ENCODE data around the gene ZNF555. TPM values are rescaled to one million over a fixed set of nuclear protein-coding genes. Genes with fewer than 3 reads are reported as not detected.

Gene ZNF555
- total and polyA plus RNA-seq, 2 of the 13 experiments (the other 11 are each of a cell fraction or from before 2014, with no cell fraction given): 5.0 to 8.0 TPM

DNA sequence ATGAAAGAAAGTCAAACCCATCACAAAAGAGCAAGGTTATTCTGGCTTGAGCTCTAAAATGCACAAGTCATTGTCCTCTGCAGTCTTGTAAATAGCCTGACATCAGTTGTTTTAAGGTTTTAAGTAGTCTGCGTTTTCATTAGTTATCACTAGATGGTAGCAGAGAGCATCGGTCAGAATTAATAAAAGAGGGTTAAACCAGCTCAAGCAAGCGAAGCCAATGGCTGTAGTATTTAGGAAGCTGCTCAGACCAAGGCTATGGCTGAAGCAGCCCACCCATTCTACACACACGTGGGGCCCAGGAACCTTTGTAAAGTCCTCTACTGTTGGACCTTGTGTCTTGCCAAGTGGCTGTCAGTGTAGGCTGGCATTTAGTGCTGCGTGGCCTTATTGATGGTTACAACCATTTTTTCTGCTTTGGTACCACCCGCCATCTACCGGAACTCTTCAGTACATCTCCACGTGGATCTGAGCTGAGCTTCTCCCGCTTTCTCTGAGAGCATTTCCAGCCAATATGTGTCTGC, 46.2 kb downstream of the ZNF555 start (continued):
- TF ChIP-seq MTF1 (CRISPR knock-in tag; IDR thresholded peaks at IDR 0.05): no peak
- TF ChIP-seq ZNF383 (CRISPR knock-in tag; IDR thresholded peaks at IDR 0.05; ENCODE audit: borderline replicate concordance): no peak
- 0 out of 2 replicates have a peak, but pooled peaks have one; percentile 50 for TF ChIP-seq GTF3A (CRISPR knock-in tag; conservative IDR thresholded peaks at IDR 0.05)
- TF ChIP-seq RAD21 (CRISPR knock-in tag; IDR thresholded peaks at IDR 0.05): peak; percentile 52
- TF ChIP-seq ASH2L (IDR thresholded peaks at IDR 0.05; ENCODE audit: insufficient read length, low read depth, low read length): no peak
- no peak; the same call in 1 of the 2 replicates for TF ChIP-seq ZMYM4 (CRISPR knock-in tag; IDR thresholded peaks at IDR 0.05)
- TF ChIP-seq POLR2AphosphoS5 (IDR thresholded peaks at IDR 0.05; ENCODE audit: low read depth, low read length): no peak
- no peak for TF ChIP-seq RCOR2 (CRISPR knock-in tag; IDR thresholded peaks at IDR 0.05)
- no peak for TF ChIP-seq PLSCR1 (CRISPR knock-in tag; IDR thresholded peaks at IDR 0.05; ENCODE audit: borderline replicate concordance)
- TF ChIP-seq ZNF530 (CRISPR knock-in tag; IDR thresholded peaks at IDR 0.05; ENCODE audit: low read depth): no peak
- peak; percentile 31; the same call in 1 of the 2 replicates for TF ChIP-seq HOXA3 (CRISPR knock-in tag; IDR thresholded peaks at IDR 0.05)
- TF ChIP-seq MYNN (CRISPR knock-in tag; IDR thresholded peaks at IDR 0.05; ENCODE audit: low read depth): no peak
- TF ChIP-seq TBL1XR1 (IDR thresholded peaks at IDR 0.05; ENCODE audit: borderline replicate concordance, low read length, partially characterized antibody): no peak
- TF ChIP-seq MYC (CRISPR knock-in tag; IDR thresholded peaks at IDR 0.05; ENCODE audit: borderline replicate concordance): peak; percentile 40; the same call in 1 of the 2 replicates
- no peak for TF ChIP-seq SP2 (CRISPR knock-in tag; IDR thresholded peaks at IDR 0.05)
- no peak for TF ChIP-seq TBP (CRISPR knock-in tag; IDR thresholded peaks at IDR 0.05)
- TF ChIP-seq ATF1 (CRISPR knock-in tag; IDR thresholded peaks at IDR 0.05): no peak
- TF ChIP-seq ZNF546 (CRISPR knock-in tag; conservative IDR thresholded peaks at IDR 0.05): no peak
- peak; percentile 17; the same call in 1 of the 2 replicates for TF ChIP-seq IRF2 (CRISPR knock-in tag; IDR thresholded peaks at IDR 0.05)
- TF ChIP-seq ZKSCAN5 (CRISPR knock-in tag; IDR thresholded peaks at IDR 0.05): no peak
- no peak for TF ChIP-seq ZNF75D (CRISPR knock-in tag; IDR thresholded peaks at IDR 0.05; ENCODE audit: borderline replicate concordance)
- TF ChIP-seq RBM22 (optimal IDR thresholded peaks at IDR 0.05; ENCODE audit: low read length): no peak
- TF ChIP-seq THAP9 (CRISPR knock-in tag; IDR thresholded peaks at IDR 0.05; ENCODE audit: borderline replicate concordance): no peak
- no peak for TF ChIP-seq PATZ1 (CRISPR knock-in tag; IDR thresholded peaks at IDR 0.05)
- TF ChIP-seq STAG1 (CRISPR knock-in tag; IDR thresholded peaks at IDR 0.05): peak; percentile 59
